ENCODE data around the gene HSD17B12. TPM values are rescaled to one million over a fixed set of nuclear protein-coding genes. Genes with fewer than 3 reads are reported as not detected.

The HSD17B12 gene
- total and polyA plus RNA-seq, 2 of the 13 experiments (the other 11 are each of a cell fraction or from before 2014, with no cell fraction given) = 50.3 to 117 TPM

DNA sequence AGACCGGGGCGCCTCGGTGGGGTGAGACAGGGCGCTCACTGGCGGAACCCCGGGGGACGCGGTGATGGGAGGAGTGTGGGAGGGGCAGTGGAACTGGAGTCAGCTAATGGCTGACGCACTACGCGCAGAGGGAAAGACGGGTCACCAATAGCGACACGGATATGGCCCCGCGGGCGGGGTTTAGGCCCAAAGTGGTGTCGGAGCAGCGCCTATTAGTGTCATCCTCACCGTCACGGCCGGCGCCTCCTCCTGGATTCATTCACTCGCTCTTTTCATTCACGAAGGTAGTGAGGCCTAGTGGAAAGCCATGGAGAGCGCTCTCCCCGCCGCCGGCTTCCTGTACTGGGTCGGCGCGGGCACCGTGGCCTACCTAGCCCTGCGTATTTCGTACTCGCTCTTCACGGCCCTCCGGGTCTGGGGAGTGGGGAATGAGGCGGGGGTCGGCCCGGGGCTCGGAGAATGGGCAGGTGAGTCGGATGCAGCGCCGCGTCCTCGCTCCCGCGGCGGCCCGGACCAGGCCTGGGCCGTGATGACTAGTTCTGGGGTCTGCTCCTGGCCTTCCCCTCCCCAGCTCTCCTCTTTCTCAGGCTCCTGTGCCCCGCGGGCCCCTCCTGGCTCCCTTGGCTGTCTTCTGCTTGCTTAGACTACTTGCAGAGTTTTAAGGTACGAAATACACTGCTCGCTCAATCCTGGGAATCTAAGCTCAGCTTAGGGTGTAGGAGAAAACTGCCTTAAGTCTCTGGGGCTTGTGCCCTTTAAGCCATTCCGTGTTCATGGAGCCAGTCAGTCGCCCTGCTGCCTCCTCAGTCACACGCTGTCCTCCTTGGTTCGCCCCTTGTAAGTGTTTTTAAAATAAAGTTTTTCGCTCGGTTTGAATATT, at the start of gene HSD17B12 (continued):
- TF ChIP-seq ZFYVE20 (CRISPR knock-in tag; IDR thresholded peaks at IDR 0.05; ENCODE audit: borderline replicate concordance, low read depth) = no peak
- no peak for TF ChIP-seq HNRNPUL1 (IDR thresholded peaks at IDR 0.05; ENCODE audit: low read depth, low read length)
- no peak for TF ChIP-seq NFIC (IDR thresholded peaks at IDR 0.05; ENCODE audit: low read length)
- no peak for TF ChIP-seq TBP (CRISPR knock-in tag; IDR thresholded peaks at IDR 0.05)
- TF ChIP-seq SNAPC2 (CRISPR knock-in tag; IDR thresholded peaks at IDR 0.05) = no peak
- no peak for TF ChIP-seq EHMT2 (IDR thresholded peaks at IDR 0.05; ENCODE audit: borderline replicate concordance, low read depth, low read length)
- TF ChIP-seq RBFOX2 (IDR thresholded peaks at IDR 0.05; ENCODE audit: low read depth, low read length) = peak; percentile 92
- TF ChIP-seq ZNF652 (CRISPR knock-in tag; IDR thresholded peaks at IDR 0.05; ENCODE audit: borderline replicate concordance, low read depth) = no peak; the same call in 1 of the 2 replicates
- TF ChIP-seq, protein P1, sequence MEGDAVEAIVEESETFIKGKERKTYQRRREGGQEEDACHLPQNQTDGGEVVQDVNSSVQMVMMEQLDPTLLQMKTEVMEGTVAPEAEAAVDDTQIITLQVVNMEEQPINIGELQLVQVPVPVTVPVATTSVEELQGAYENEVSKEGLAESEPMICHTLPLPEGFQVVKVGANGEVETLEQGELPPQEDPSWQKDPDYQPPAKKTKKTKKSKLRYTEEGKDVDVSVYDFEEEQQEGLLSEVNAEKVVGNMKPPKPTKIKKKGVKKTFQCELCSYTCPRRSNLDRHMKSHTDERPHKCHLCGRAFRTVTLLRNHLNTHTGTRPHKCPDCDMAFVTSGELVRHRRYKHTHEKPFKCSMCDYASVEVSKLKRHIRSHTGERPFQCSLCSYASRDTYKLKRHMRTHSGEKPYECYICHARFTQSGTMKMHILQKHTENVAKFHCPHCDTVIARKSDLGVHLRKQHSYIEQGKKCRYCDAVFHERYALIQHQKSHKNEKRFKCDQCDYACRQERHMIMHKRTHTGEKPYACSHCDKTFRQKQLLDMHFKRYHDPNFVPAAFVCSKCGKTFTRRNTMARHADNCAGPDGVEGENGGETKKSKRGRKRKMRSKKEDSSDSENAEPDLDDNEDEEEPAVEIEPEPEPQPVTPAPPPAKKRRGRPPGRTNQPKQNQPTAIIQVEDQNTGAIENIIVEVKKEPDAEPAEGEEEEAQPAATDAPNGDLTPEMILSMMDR (CRISPR knock-in tag; IDR thresholded peaks at IDR 0.05) = peak; percentile 35
- TF ChIP-seq AGO1 (IDR thresholded peaks at IDR 0.05; ENCODE audit: low read depth, low read length, poor library complexity, severe bottlenecking) = no peak
- no peak for TF ChIP-seq NBN (conservative IDR thresholded peaks at IDR 0.05)
- no peak for TF ChIP-seq SALL2 (CRISPR knock-in tag; IDR thresholded peaks at IDR 0.05)
- peak; percentile 43; the same call in 1 of the 2 replicates for TF ChIP-seq ZNF274 (CRISPR knock-in tag; IDR thresholded peaks at IDR 0.05)
- TF ChIP-seq JDP2 (CRISPR knock-in tag; IDR thresholded peaks at IDR 0.05; ENCODE audit: borderline replicate concordance) = no peak
- peak; percentile 82 for TF ChIP-seq ZNF547 (CRISPR knock-in tag; IDR thresholded peaks at IDR 0.05)
- TF ChIP-seq ZNF496 (CRISPR knock-in tag; IDR thresholded peaks at IDR 0.05; ENCODE audit: insufficient replicate concordance) = no peak
- TF ChIP-seq HNRNPK (IDR thresholded peaks at IDR 0.05; ENCODE audit: low read depth, low read length, poor library complexity, severe bottlenecking) = no peak
- no peak for TF ChIP-seq KLF9 (CRISPR knock-in tag; IDR thresholded peaks at IDR 0.05; ENCODE audit: low read depth)
- TF ChIP-seq, protein P2, sequence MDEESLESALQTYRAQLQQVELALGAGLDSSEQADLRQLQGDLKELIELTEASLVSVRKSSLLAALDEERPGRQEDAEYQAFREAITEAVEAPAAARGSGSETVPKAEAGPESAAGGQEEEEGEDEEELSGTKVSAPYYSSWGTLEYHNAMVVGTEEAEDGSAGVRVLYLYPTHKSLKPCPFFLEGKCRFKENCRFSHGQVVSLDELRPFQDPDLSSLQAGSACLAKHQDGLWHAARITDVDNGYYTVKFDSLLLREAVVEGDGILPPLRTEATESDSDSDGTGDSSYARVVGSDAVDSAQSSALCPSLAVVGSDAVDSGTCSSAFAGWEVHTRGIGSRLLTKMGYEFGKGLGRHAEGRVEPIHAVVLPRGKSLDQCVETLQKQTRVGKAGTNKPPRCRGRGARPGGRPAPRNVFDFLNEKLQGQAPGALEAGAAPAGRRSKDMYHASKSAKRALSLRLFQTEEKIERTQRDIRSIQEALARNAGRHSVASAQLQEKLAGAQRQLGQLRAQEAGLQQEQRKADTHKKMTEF (CRISPR knock-in tag; IDR thresholded peaks at IDR 0.05) = peak; percentile 75; the same call in 1 of the 2 replicates
- TF ChIP-seq, protein P3, sequence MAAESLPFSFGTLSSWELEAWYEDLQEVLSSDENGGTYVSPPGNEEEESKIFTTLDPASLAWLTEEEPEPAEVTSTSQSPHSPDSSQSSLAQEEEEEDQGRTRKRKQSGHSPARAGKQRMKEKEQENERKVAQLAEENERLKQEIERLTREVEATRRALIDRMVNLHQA (CRISPR knock-in tag; IDR thresholded peaks at IDR 0.05) = no peak
- peak; percentile 52; the same call in 1 of the 2 replicates for TF ChIP-seq SPEN (CRISPR knock-in tag; IDR thresholded peaks at IDR 0.05; ENCODE audit: low read depth)
- TF ChIP-seq, protein P4, sequence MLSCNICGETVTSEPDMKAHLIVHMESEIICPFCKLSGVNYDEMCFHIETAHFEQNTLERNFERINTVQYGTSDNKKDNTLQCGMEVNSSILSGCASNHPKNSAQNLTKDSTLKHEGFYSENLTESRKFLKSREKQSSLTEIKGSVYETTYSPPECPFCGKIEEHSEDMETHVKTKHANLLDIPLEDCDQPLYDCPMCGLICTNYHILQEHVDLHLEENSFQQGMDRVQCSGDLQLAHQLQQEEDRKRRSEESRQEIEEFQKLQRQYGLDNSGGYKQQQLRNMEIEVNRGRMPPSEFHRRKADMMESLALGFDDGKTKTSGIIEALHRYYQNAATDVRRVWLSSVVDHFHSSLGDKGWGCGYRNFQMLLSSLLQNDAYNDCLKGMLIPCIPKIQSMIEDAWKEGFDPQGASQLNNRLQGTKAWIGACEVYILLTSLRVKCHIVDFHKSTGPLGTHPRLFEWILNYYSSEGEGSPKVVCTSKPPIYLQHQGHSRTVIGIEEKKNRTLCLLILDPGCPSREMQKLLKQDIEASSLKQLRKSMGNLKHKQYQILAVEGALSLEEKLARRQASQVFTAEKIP (CRISPR knock-in tag; IDR thresholded peaks at IDR 0.05; ENCODE audit: borderline replicate concordance) = no peak
- peak; percentile 66 for TF ChIP-seq ERF (CRISPR knock-in tag; IDR thresholded peaks at IDR 0.05)
- TF ChIP-seq ZBTB1 (CRISPR knock-in tag; IDR thresholded peaks at IDR 0.05; ENCODE audit: borderline replicate concordance) = no peak; the same call in 1 of the 2 replicates
- no peak for TF ChIP-seq TSC22D2 (CRISPR knock-in tag; IDR thresholded peaks at IDR 0.05; ENCODE audit: borderline replicate concordance)
